KMS-11 (cell line): Measurements from ENCODE around the gene RAD17.

Source experiments
- H2AFZ ChIP-seq: fragments of 200-600 bp; sonication (generic); 2 replicates; pipeline ENCODE4 v1.6.1; 2016; ENCODE audit warnings: antibody characterized with exemption, mixed run types, low read depth
- H3K27ac ChIP-seq: fragments of 200-600 bp; sonication (generic); 2 replicates; pipeline ENCODE4 v1.6.1; 2016; ENCODE audit warnings: mild to moderate bottlenecking, mixed run types
- H3K27me3 ChIP-seq: fragments of 200-600 bp; sonication (generic); 2 replicates; pipeline ENCODE4 v1.6.1; 2017; ENCODE audit warnings: mild to moderate bottlenecking, low read depth, mixed run types, moderate library complexity; ENCODE audit not compliant: insufficient read depth
- H3K36me3 ChIP-seq: fragments of 200-600 bp; sonication (generic); 2 replicates; pipeline ENCODE4 v1.6.1; 2017; ENCODE audit warnings: mild to moderate bottlenecking, mixed run types; ENCODE audit not compliant: insufficient read depth
- H3K4me1 ChIP-seq: fragments of 200-600 bp; sonication (generic); 2 replicates; pipeline ENCODE4 v1.6.1; 2016; ENCODE audit warnings: mild to moderate bottlenecking, low read depth, mixed run types; ENCODE audit not compliant: poor library complexity, severe bottlenecking
- H3K4me2 ChIP-seq: fragments of 200-600 bp; sonication (generic); 2 replicates; pipeline ENCODE4 v1.7.0; 2016; ENCODE audit warnings: mild to moderate bottlenecking, mixed run types
- H3K4me3 ChIP-seq: fragments of 200-600 bp; sonication (generic); IDR thresholded peaks from 2 replicates; pipeline ENCODE4 v1.6.1; 2017; ENCODE audit warnings: low read depth, low read length, mixed read lengths; ENCODE audit not compliant: insufficient read depth
- H3K79me2 ChIP-seq: fragments of 200-600 bp; sonication (generic); 2 replicates; pipeline ENCODE4 v1.6.1; 2016; ENCODE audit warnings: low read depth, mixed run types; ENCODE audit not compliant: insufficient read depth
- H3K9ac ChIP-seq: fragments of 200-600 bp; sonication (generic); 2 replicates; pipeline ENCODE4 v1.6.1; 2016; ENCODE audit warnings: mild to moderate bottlenecking, mixed run types
- H4K20me1 ChIP-seq: fragments of 200-600 bp; sonication (generic); 2 replicates; pipeline ENCODE4 v1.6.1; 2016; ENCODE audit warnings: mild to moderate bottlenecking, mixed run types; ENCODE audit not compliant: insufficient read depth
- TF ChIP-seq, protein P1 (sequence below): fragments of 200-600 bp; sonication (generic); conservative IDR thresholded peaks from 2 replicates; pipeline ENCODE4 v1.6.1; 2017; ENCODE audit warnings: low read depth, mild to moderate bottlenecking, antibody characterized with exemption, low read length, moderate library complexity, mixed read lengths

The RAD17 gene

GRCh38 chr5:69404659-69405330, 35.2 kb downstream of the RAD17 start:
- Histone ChIP-seq H3K4me1 (peaks cover 29% of the 10 kb centered on the region), H3K27me3 (no peaks in the 10 kb centered on the region), H3K4me2 (peak overlapping the region; percentile 29), H4K20me1 (no peaks in the 10 kb centered on the region), H3K27ac (peak overlapping the region; percentile 7; the same call in 1 of the 2 replicates), H3K9ac (no peak overlapping the region; the same call in 1 of the 2 replicates), H3K79me2 (no peaks in the 10 kb centered on the region), H3K4me3 (no peak overlapping the region), H2AFZ (no peak overlapping the region), H3K36me3 (no peaks in the 10 kb centered on the region)
- TF ChIP-seq, protein P1, sequence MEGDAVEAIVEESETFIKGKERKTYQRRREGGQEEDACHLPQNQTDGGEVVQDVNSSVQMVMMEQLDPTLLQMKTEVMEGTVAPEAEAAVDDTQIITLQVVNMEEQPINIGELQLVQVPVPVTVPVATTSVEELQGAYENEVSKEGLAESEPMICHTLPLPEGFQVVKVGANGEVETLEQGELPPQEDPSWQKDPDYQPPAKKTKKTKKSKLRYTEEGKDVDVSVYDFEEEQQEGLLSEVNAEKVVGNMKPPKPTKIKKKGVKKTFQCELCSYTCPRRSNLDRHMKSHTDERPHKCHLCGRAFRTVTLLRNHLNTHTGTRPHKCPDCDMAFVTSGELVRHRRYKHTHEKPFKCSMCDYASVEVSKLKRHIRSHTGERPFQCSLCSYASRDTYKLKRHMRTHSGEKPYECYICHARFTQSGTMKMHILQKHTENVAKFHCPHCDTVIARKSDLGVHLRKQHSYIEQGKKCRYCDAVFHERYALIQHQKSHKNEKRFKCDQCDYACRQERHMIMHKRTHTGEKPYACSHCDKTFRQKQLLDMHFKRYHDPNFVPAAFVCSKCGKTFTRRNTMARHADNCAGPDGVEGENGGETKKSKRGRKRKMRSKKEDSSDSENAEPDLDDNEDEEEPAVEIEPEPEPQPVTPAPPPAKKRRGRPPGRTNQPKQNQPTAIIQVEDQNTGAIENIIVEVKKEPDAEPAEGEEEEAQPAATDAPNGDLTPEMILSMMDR, result no peak

DNA sequence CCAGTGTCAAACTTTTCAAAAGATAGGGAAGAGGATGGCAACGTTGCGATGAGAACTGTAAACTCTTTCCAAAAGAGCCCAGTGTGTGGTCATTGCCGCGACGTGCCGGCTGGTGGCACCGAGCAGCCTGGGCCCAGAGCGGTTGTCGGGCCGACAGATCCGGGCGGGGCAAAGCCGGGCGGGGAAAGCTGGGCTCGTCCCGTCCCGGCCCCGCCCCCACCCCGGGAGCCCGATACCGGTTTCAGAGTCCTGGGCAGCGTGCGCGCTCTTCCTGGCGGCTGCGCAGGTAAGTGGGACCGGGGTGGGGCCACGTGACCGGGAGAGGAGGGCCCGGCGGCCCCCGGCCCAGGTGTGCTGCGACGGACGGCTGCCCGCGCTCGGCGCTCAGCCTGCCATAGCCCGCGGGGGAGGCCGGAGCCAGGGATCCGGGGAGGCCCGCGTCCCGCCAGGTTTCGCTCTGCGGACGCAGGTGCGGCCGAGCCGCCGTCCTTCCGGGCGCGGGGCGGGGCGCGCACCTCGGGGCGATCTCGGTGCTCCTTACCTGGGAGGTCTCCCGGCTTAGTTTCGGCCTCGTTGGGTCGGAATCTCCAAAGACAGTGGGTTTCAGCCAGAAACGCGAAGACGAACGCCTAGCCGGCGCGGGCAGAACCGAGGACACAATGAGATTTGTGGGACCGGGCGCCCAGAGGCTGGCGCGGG, 45.4 kb downstream of the RAD17 start, which contains the start of gene MARVELD2:
MARVELD2 (plus strand) TSS at position 232 of the 699 bp plus-strand sequence. CDS start 4,270 bp downstream, outside the sequence.
- Histone ChIP-seq H3K36me3 (no peaks in the 10 kb centered on the region), H3K9ac (peak within 1 kb of the TSS; percentile 38; the same call in 1 of the 2 replicates), H2AFZ (peak within 1 kb of the TSS; percentile 53; the same call in 1 of the 2 replicates), H3K4me1 (no peaks in the 10 kb centered on the region), H3K27me3 (no peaks in the 10 kb centered on the region), H3K27ac (no peak within 1 kb of the TSS), H3K79me2 (no peaks in the 10 kb centered on the region), H3K4me3 (no peak within 1 kb of the TSS), H4K20me1 (no peaks in the 10 kb centered on the region), H3K4me2 (peak within 1 kb of the TSS; percentile 58)
- TF ChIP-seq, protein P1, result no peak

DNA sequence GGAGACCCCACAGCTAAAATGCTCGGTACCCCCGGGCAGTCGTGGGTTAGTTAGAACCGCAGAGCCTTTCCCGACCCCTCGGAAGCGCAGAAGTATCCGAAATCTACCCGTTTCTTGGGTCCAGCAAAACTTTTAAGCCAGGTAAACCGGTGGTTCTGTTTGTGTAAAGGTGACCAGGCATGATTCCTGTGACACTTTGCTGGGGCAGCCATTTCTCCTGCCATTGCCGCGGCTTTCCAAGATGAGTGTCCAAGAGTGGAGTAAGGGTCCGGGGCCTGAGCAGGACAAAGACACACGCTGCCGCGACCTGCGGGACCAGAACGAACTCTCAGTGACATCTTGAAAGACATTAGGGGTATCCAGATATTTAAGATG, 46.0 kb downstream of the RAD17 start:
- peak overlapping the region; percentile 58 for H3K4me2 ChIP-seq
- H3K79me2 ChIP-seq, result no peaks in the 10 kb centered on the region
- H3K4me1 ChIP-seq, result no peaks in the 10 kb centered on the region
- peak overlapping the region; percentile 38; the same call in 1 of the 2 replicates for H3K9ac ChIP-seq
- peak overlapping the region; percentile 53; the same call in 1 of the 2 replicates for H2AFZ ChIP-seq
- H3K4me3 ChIP-seq, result no peak overlapping the region
- no peak overlapping the region for H3K27ac ChIP-seq
- H3K27me3 ChIP-seq, result no peaks in the 10 kb centered on the region
- TF ChIP-seq, protein P1, result no peak
- H4K20me1 ChIP-seq, result no peaks in the 10 kb centered on the region
- H3K36me3 ChIP-seq, result no peaks in the 10 kb centered on the region

GRCh38 chr5:69416180-69416579, 46.6 kb downstream of the RAD17 start:
- no peak overlapping the region for H3K9ac ChIP-seq
- no peak overlapping the region for H2AFZ ChIP-seq
- H3K27me3 ChIP-seq, result no peaks in the 10 kb centered on the region
- H3K36me3 ChIP-seq, result no peaks in the 10 kb centered on the region
- no peaks in the 10 kb centered on the region for H3K4me1 ChIP-seq
- H3K79me2 ChIP-seq, result no peaks in the 10 kb centered on the region
- H3K4me3 ChIP-seq, result no peak overlapping the region
- H3K4me2 ChIP-seq, result no peak overlapping the region
- TF ChIP-seq, protein P1, result no peak
- no peak overlapping the region for H3K27ac ChIP-seq
- H4K20me1 ChIP-seq, result no peaks in the 10 kb centered on the region
